HCT116 (cell line): Measurements from ENCODE around the gene ASPHD1. TPM values are rescaled to one million over a fixed set of nuclear protein-coding genes. Genes with fewer than 3 reads are reported as not detected.

Experiments used
- ATAC-seq: fragments of 200-7000 bp; cut with Tn5 transposase; 2 replicates; pipeline ENCODE4 v1.9.1; 2020; ENCODE audit warnings: mild to moderate bottlenecking, moderate library complexity
- BruUV-seq: library from RNA; stranded (reverse); fragments of 400-500 nt; replicated peaks from 2 replicates; lab custom pipeline; 2021; lab: Mats Ljungman, UMichigan
- CTCF ChIA-PET: fragments of 300-600 bp; sonication (Branson Sonifier 250); formaldehyde crosslinking; loops from one replicate; lab custom pipeline; 2021; ENCODE audit warnings: antibody characterized with exemption; lab: Charles Lee
- POLR2A ChIA-PET: fragments of 300-600, 350-600 bp; sonication (Branson Sonifier 250); formaldehyde crosslinking; loops from one replicate; lab custom pipeline; 2021; ENCODE audit warnings: antibody characterized with exemption; lab: Charles Lee
- RAD21 ChIA-PET, 2 experiments: fragments of 300-600 bp; sonication (Branson Sonifier 250); formaldehyde crosslinking; loops; one replicate each; lab custom pipeline; 2023; ENCODE audit warnings: low total read pairs in 2 of 2; ENCODE audit not compliant: uncharacterized antibody in 2 of 2, unreplicated experiment in 2 of 2, low non-redundant PET in 1 of 2; lab: Charles Lee
- DNase-seq: peaks from one replicate; pipeline ENCODE4 v3.0.0-alpha.2; 2010; ENCODE audit warnings: low read depth, low spot score
- H2AFZ ChIP-seq: fragments of 200-600 bp; shearing (Covaris generic), sonication (generic); 2 replicates; pipeline ENCODE4 v1.6.1; 2017; ENCODE audit warnings: low read depth, mixed run types, mixed read lengths, antibody characterized with exemption, low read length; ENCODE audit not compliant: poor library complexity, severe bottlenecking
- H3K27ac ChIP-seq: 2 replicates; pipeline ENCODE4 v1.5.1; 2012; ENCODE audit warnings: low read depth, low read length
- H3K27me3 ChIP-seq: fragments of 200-600 bp; sonication (generic); 2 replicates; pipeline ENCODE4 v1.6.1; 2016; ENCODE audit warnings: mixed run types, low read length, mixed read lengths; ENCODE audit not compliant: insufficient read depth
- H3K36me3 ChIP-seq, 2 experiments: fragments of 200-500 bp in 1 of 2; fragments of 200-600 bp in 1 of 2; sonication (Bioruptor generic) in 1 of 2; sonication (generic) in 1 of 2; 2 replicates each; pipeline versions ENCODE4 v1.5.1 to v1.6.1; 2014 to 2016; ENCODE audit warnings: low read length in 2 of 2, inconsistent platforms in 1 of 2, mixed read lengths in 1 of 2, mixed run types in 1 of 2; ENCODE audit not compliant: insufficient read depth in 2 of 2, control insufficient read depth in 1 of 2
- H3K4me1 ChIP-seq, 2 experiments: fragments of 200-600 bp in 1 of 2; sonication (generic) in 1 of 2; 2 replicates each; pipeline versions ENCODE4 v1.5.1 to v1.6.1; 2012 to 2017; ENCODE audit warnings: low read length in 2 of 2, inconsistent platforms in 1 of 2, mild to moderate bottlenecking in 1 of 2, mixed read lengths in 1 of 2, mixed run types in 1 of 2, moderate library complexity in 1 of 2; ENCODE audit not compliant: insufficient read depth in 2 of 2, control insufficient read depth in 1 of 2
- H3K4me2 ChIP-seq: fragments of 200-600 bp; sonication (generic); 2 replicates; pipeline ENCODE4 v1.6.1; 2017; ENCODE audit warnings: mixed run types, low read length, mixed read lengths
- H3K4me3 ChIP-seq, 2 experiments: fragments of 200-600 bp in 1 of 2; sonication (generic) in 1 of 2; replicated peaks in 1 of 2; 2 replicates each; pipeline ENCODE4 v1.5.1; 2011 to 2016; ENCODE audit warnings: low read length in 2 of 2, control low read depth in 1 of 2, low read depth in 1 of 2, mild to moderate bottlenecking in 1 of 2, mixed read lengths in 1 of 2, mixed run types in 1 of 2
- H3K79me2 ChIP-seq: fragments of 200-600 bp; sonication (generic); 2 replicates; pipeline ENCODE4 v1.6.1; 2017; ENCODE audit warnings: mild to moderate bottlenecking, mixed run types, low read length, moderate library complexity, mixed read lengths; ENCODE audit not compliant: insufficient read depth
- H3K9ac ChIP-seq: fragments of 200-600 bp; sonication (generic); 2 replicates; pipeline ENCODE4 v1.6.1; 2016; ENCODE audit warnings: low read length, mixed read lengths
- H3K9me2 ChIP-seq: fragments of 200-600 bp; sonication (generic), shearing (Covaris generic); 2 replicates; pipeline ENCODE4 v1.6.1; 2017; ENCODE audit warnings: mixed run types, mild to moderate bottlenecking, moderate library complexity; ENCODE audit not compliant: insufficient read depth
- H3K9me3 ChIP-seq, 2 experiments: fragments of 200-500 bp in 1 of 2; fragments of 200-600 bp in 1 of 2; sonication (Bioruptor generic) in 1 of 2; sonication (generic) in 1 of 2; 2 replicates each; pipeline ENCODE4 v1.6.1; 2014 to 2017; ENCODE audit warnings: low read length in 2 of 2, mixed read lengths in 2 of 2, inconsistent platforms in 1 of 2, low read depth in 1 of 2, mild to moderate bottlenecking in 1 of 2, mixed run types in 1 of 2, moderate library complexity in 1 of 2; ENCODE audit not compliant: control insufficient read depth in 1 of 2, insufficient read depth in 1 of 2
- H4K20me1 ChIP-seq: fragments of 200-600 bp; sonication (generic), shearing (Covaris generic); 2 replicates; pipeline ENCODE4 v1.6.1; 2017; ENCODE audit warnings: mixed run types, mild to moderate bottlenecking, moderate library complexity; ENCODE audit not compliant: insufficient read depth
- CBX3 ChIP-seq: IDR thresholded peaks from 2 replicates; pipeline ENCODE4 v1.6.1; 2012; ENCODE audit warnings: low read depth
- CTCF ChIP-seq, 3 experiments: fragments of 200-600 bp in 1 of 3; sonication (generic) in 1 of 3; IDR thresholded peaks in 2 of 3; conservative IDR thresholded peaks in 1 of 3; 2 replicates each; pipeline ENCODE4 v1.5.1; 2012 to 2017; ENCODE audit warnings: low read depth in 2 of 3, low read length in 2 of 3, antibody characterized with exemption in 1 of 3, borderline replicate concordance in 1 of 3, control low read depth in 1 of 3, mild to moderate bottlenecking in 1 of 3, mixed read lengths in 1 of 3, mixed run types in 1 of 3, moderate library complexity in 1 of 3; ENCODE audit not compliant: insufficient read depth in 1 of 3
- EZH2 ChIP-seq: fragments of 200-600 bp; sonication (generic); IDR thresholded peaks from 2 replicates; pipeline ENCODE4 v1.6.1; 2017; ENCODE audit warnings: antibody characterized with exemption, mixed run types
- POLR2A ChIP-seq: IDR thresholded peaks from 2 replicates; pipeline ENCODE4 v1.7.0; 2011; ENCODE audit warnings: borderline replicate concordance; ENCODE audit not compliant: insufficient read depth, insufficient read length; ENCODE audit errors: extremely low read depth
- SRF ChIP-seq: IDR thresholded peaks from 2 replicates; pipeline ENCODE4 v1.6.1; 2012; ENCODE audit warnings: low read depth
- TCF7L2 ChIP-seq: IDR thresholded peaks from 2 replicates; pipeline ENCODE4 v1.7.0; 2011; ENCODE audit warnings: borderline replicate concordance, inconsistent platforms; ENCODE audit not compliant: insufficient read depth, insufficient read length; ENCODE audit errors: extremely low read depth
- YY1 ChIP-seq: IDR thresholded peaks from 2 replicates; pipeline ENCODE4 v1.6.1; 2011; ENCODE audit warnings: low read length, low read depth, moderate library complexity, mild to moderate bottlenecking; ENCODE audit not compliant: insufficient replicate concordance; ENCODE audit errors: extremely low read depth
- ZFX ChIP-seq: fragments of 450-650 bp; IDR thresholded peaks from 2 replicates; pipeline ENCODE4 v1.6.1; 2017
- ZNF274 ChIP-seq: fragments of 200-500 bp; sonication (Bioruptor generic); IDR thresholded peaks from 2 replicates; pipeline ENCODE4 v1.6.1; 2014; ENCODE audit warnings: mild to moderate bottlenecking, low read depth, low read length, inconsistent platforms
- intact Hi-C: fragments of 100-400 bp; cut with micrococcal nuclease; formaldehyde crosslinking; loops from 2 replicates; pipeline ENCODE4 v1.10.0; 2022
- total RNA-seq: library from RNA; stranded (reverse); gene quantifications from one replicate; pipeline ENCODE4 v1.2.1, GENCODE V29; 2021; ENCODE audit not compliant: unreplicated experiment
- TF ChIP-seq, protein P1 (sequence below): IDR thresholded peaks from 2 replicates; pipeline ENCODE4 v1.6.1; 2012

The ASPHD1 gene
- total RNA-seq, 1 experiment from 2014 or later: 18.4 TPM

DNA sequence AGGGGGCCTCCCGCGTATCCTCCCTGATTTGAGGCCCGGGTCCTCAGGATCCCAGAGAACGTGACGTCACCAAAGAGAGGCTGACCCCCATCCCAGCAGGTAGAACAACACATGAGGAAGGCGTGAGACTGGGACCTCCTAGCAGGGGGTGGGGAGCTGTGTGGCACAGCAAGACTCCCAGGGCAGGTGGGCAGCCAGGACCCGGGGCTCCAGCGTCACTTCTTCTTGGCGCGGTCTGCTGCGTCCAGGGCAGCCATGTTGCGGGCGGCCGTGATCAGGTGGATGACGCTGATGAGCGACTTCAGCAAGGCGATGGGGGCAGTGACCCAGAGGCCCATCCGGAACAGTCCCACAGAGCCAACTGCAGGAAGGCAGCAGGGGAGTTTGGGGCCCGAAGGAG lies 41.3 kb upstream of the ASPHD1 start (continued):
- TF ChIP-seq CTCF (IDR thresholded peaks at IDR 0.05 in 2 of 3, conservative IDR thresholded peaks at IDR 0.05 in 1 of 3; ENCODE audit: borderline replicate concordance in 1 of 3, insufficient read depth in 1 of 3, low read depth in 2 of 3, low read length in 2 of 3): no peak
- no peak for TF ChIP-seq EZH2
- TF ChIP-seq SRF: no peak

DNA sequence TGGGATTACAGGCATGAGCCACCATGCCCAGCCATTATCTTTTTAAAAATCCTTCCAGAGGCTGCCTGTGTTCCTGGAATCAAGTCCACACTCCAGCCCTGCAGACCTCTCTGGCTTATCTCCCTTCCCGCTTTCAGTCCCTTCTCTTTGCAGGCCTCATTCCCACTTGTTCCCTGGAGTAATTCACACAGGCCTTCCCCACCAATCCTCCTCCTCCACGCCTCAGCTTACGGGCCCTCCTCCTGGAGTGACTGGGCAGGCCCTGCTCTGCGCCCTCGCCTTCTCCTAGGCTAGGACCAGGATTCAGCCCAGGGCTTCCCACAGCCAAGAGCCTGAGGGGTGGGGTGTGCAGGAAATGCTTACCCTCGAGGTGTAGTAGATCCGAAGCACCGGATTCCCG lies 40.1 kb upstream of the ASPHD1 start:
- no peak overlapping the region for H3K27ac ChIP-seq
- peaks cover 20% of the 10 kb centered on the region for H3K79me2 ChIP-seq
- intact Hi-C loops: loop anchor here (5.0 kb wide), 1 partner anchor 43 kb away; the partner anchor contains the start of gene PAGR1
- TF ChIP-seq, protein P1, sequence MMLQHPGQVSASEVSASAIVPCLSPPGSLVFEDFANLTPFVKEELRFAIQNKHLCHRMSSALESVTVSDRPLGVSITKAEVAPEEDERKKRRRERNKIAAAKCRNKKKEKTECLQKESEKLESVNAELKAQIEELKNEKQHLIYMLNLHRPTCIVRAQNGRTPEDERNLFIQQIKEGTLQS: no peak
- TF ChIP-seq ZNF274 (no peak), POLR2A (no peak), ZFX (no peak), TCF7L2 (no peak), SRF (no peak), CBX3 (no peak), YY1 (no peak)
- H3K4me2 ChIP-seq: no peak overlapping the region
- H3K9ac ChIP-seq: no peak overlapping the region
- no peak overlapping the region for H3K4me3 ChIP-seq
- peaks cover 10 to 17% of the 10 kb centered on the region in 2 experiments for H3K36me3 ChIP-seq
- no peaks in the 10 kb centered on the region for H3K27me3 ChIP-seq
- DNase-seq: no peak
- no peak for ATAC-seq
- H3K9me3 ChIP-seq: no peaks in the 10 kb centered on the region
- H3K9me2 ChIP-seq: no peaks in the 10 kb centered on the region
- H3K4me1 ChIP-seq: peaks cover 0 to 15% of the 10 kb centered on the region in 2 experiments; a peak in 3 of 4 replicates
- ChIA-PET RAD21 (no interaction called here), POLR2A (no interaction called here), CTCF (no interaction called here)
- no peak overlapping the region for H2AFZ ChIP-seq
- BruUV-seq: no TSS peak
- no peaks in the 10 kb centered on the region for H4K20me1 ChIP-seq
